ENCODE measurements around the gene ARHGEF33. TPM values are rescaled to one million over a fixed set of nuclear protein-coding genes. Genes with fewer than 3 reads are reported as not detected.
A peak's percentile ranks its signal among the peaks of the same experiment; 100 is the strongest.

Gene ARHGEF33
- total and polyA plus RNA-seq, 2 of the 13 experiments (the other 11 are each of a cell fraction or from before 2014, with no cell fraction given): 0.04 TPM; not detected in 1

GRCh38 chr2:38875576-38876367 is 13.9 kb upstream of the ARHGEF33 start, which contains the start of the genes DHX57 and MORN2 (continued):
- TF ChIP-seq CREB3 (CRISPR knock-in tag; IDR thresholded peaks at IDR 0.05) (0 out of 2 replicates have a peak, but pooled peaks have one; percentile 69), ZNF441 (CRISPR knock-in tag; IDR thresholded peaks at IDR 0.05; ENCODE audit: borderline replicate concordance) (peak; percentile 81; the same call in 1 of the 2 replicates), ARID4A (CRISPR knock-in tag; IDR thresholded peaks at IDR 0.05; ENCODE audit: borderline replicate concordance) (peak; percentile 100), ZNF768 (CRISPR knock-in tag; IDR thresholded peaks at IDR 0.05) (peak; percentile 76; the same call in 1 of the 2 replicates), ZFP41 (CRISPR knock-in tag; IDR thresholded peaks at IDR 0.05; ENCODE audit: borderline replicate concordance) (peak; percentile 86; the same call in 1 of the 2 replicates), ZNF652 (CRISPR knock-in tag; IDR thresholded peaks at IDR 0.05; ENCODE audit: borderline replicate concordance, low read depth) (no peak), ZNF446 (CRISPR knock-in tag; IDR thresholded peaks at IDR 0.05) (peak; percentile 74; the same call in 1 of the 2 replicates), PHF20 (CRISPR knock-in tag; IDR thresholded peaks at IDR 0.05) (peak; percentile 94), JARID2 (CRISPR knock-in tag; IDR thresholded peaks at IDR 0.05; ENCODE audit: insufficient replicate concordance) (peak; percentile 22), TBL1XR1 (IDR thresholded peaks at IDR 0.05; ENCODE audit: borderline replicate concordance, low read length, partially characterized antibody) (peak; percentile 49), NFIC (IDR thresholded peaks at IDR 0.05; ENCODE audit: low read length) (no peak), ARNT2 (CRISPR knock-in tag; IDR thresholded peaks at IDR 0.05; ENCODE audit: low read depth) (0 out of 2 replicates have a peak, but pooled peaks have one; percentile 68), AHR (CRISPR knock-in tag; IDR thresholded peaks at IDR 0.05) (peak; percentile 95), REL (CRISPR knock-in tag; conservative IDR thresholded peaks at IDR 0.05) (0 out of 2 replicates have a peak, but pooled peaks have one; percentile 18), MIER3 (CRISPR knock-in tag; IDR thresholded peaks at IDR 0.05; ENCODE audit: borderline replicate concordance) (no peak; the same call in 1 of the 2 replicates), KAT2B (IDR thresholded peaks at IDR 0.05; ENCODE audit: borderline replicate concordance, low read depth, low read length) (no peak), THAP8 (CRISPR knock-in tag; IDR thresholded peaks at IDR 0.05; ENCODE audit: borderline replicate concordance) (no peak; the same call in 1 of the 2 replicates), PREB (CRISPR knock-in tag; IDR thresholded peaks at IDR 0.05) (no peak), NONO (IDR thresholded peaks at IDR 0.05) (no peak), NONO (CRISPR knock-in tag; conservative IDR thresholded peaks at IDR 0.05) (peak; percentile 93), MAF1 (CRISPR knock-in tag; IDR thresholded peaks at IDR 0.05; ENCODE audit: borderline replicate concordance) (no peak), JDP2 (CRISPR knock-in tag; IDR thresholded peaks at IDR 0.05; ENCODE audit: borderline replicate concordance) (no peak), PHF21A (CRISPR knock-in tag; IDR thresholded peaks at IDR 0.05) (peak; percentile 99)
